Calu3 (cell line): ENCODE results near the gene TBC1D24. TPM values are rescaled to one million over a fixed set of nuclear protein-coding genes. Genes with fewer than 3 reads are reported as not detected.
"Not testable (repeated sequence)": the region's sequence is repeated elsewhere in the genome, so short reads cannot be mapped to it uniquely, and the experiment has no call there.

Experiments
- BruUV-seq: library from RNA; stranded (reverse); fragments of 400-500 nt; replicated peaks from 2 replicates; lab custom pipeline; 2021; lab: Mats Ljungman, UMichigan
- CTCF ChIA-PET: fragments of 300-600 bp; sonication (Branson Sonifier 250); formaldehyde crosslinking; loops from one replicate; lab custom pipeline; 2022; ENCODE audit warnings: antibody characterized with exemption; lab: Charles Lee
- DNase-seq: peaks from one replicate; pipeline ENCODE4 v3.0.0; 2022
- H3K27ac Mint-ChIP-seq: one replicate; pipeline ENCODE4 v1.8.0; 2022; ENCODE audit warnings: mixed read lengths; ENCODE audit not compliant: unreplicated experiment
- H3K27me3 Mint-ChIP-seq: one replicate; pipeline ENCODE4 v1.8.0; 2022; ENCODE audit warnings: mixed read lengths; ENCODE audit not compliant: unreplicated experiment
- H3K36me3 Mint-ChIP-seq: one replicate; pipeline ENCODE4 v1.8.0; 2022; ENCODE audit warnings: mild to moderate bottlenecking, moderate library complexity, mixed read lengths; ENCODE audit not compliant: insufficient read depth, unreplicated experiment
- H3K4me1 Mint-ChIP-seq: one replicate; pipeline ENCODE4 v1.8.0; 2022; ENCODE audit warnings: mild to moderate bottlenecking, low read depth, mixed read lengths; ENCODE audit not compliant: unreplicated experiment
- H3K4me3 Mint-ChIP-seq: one replicate; pipeline ENCODE4 v1.8.0; 2022; ENCODE audit warnings: mild to moderate bottlenecking, low read depth, moderate library complexity, mixed read lengths; ENCODE audit not compliant: unreplicated experiment
- H3K9me3 Mint-ChIP-seq: one replicate; pipeline ENCODE4 v1.8.0; 2022; ENCODE audit warnings: low read depth, mixed read lengths; ENCODE audit not compliant: unreplicated experiment
- intact Hi-C: fragments of 100-400 bp; cut with micrococcal nuclease; formaldehyde crosslinking; loops from one replicate; pipeline ENCODE4 v1.10.0; 2022; ENCODE audit not compliant: unreplicated experiment
- total RNA-seq: library from RNA; stranded (reverse); gene quantifications from 2 replicates; pipeline ENCODE4 v1.2.3, GENCODE V29; 2022
- TF ChIP-seq, protein P1 (sequence below): fragments of 200-600 bp; IDR thresholded peaks from one replicate; pipeline ENCODE4 v1.8.0; 2022; ENCODE audit warnings: antibody characterized with exemption; ENCODE audit not compliant: unreplicated experiment

Gene TBC1D24
- total RNA-seq, 1 experiment from 2014 or later = 33.3 TPM

GRCh38 chr16:2437032-2437790, 37.7 kb upstream of the TBC1D24 start:
- intact Hi-C loops = loop anchor here (10.0 kb wide), 1 partner anchor 68 kb away; no protein-coding TSS in a partner anchor
- DNase-seq = no peak
- H3K9me3 Mint-ChIP-seq = no peaks in the 10 kb centered on the region
- no peaks in the 10 kb centered on the region for H3K27me3 Mint-ChIP-seq
- H3K4me1 Mint-ChIP-seq = no peaks in the 10 kb centered on the region
- H3K27ac Mint-ChIP-seq = no peak overlapping the region
- TF ChIP-seq, protein P1, sequence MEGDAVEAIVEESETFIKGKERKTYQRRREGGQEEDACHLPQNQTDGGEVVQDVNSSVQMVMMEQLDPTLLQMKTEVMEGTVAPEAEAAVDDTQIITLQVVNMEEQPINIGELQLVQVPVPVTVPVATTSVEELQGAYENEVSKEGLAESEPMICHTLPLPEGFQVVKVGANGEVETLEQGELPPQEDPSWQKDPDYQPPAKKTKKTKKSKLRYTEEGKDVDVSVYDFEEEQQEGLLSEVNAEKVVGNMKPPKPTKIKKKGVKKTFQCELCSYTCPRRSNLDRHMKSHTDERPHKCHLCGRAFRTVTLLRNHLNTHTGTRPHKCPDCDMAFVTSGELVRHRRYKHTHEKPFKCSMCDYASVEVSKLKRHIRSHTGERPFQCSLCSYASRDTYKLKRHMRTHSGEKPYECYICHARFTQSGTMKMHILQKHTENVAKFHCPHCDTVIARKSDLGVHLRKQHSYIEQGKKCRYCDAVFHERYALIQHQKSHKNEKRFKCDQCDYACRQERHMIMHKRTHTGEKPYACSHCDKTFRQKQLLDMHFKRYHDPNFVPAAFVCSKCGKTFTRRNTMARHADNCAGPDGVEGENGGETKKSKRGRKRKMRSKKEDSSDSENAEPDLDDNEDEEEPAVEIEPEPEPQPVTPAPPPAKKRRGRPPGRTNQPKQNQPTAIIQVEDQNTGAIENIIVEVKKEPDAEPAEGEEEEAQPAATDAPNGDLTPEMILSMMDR = no peak
- H3K36me3 Mint-ChIP-seq = peaks cover 65% of the 10 kb centered on the region
- no TSS peak for BruUV-seq
- CTCF ChIA-PET = no interaction called here
- no peak overlapping the region for H3K4me3 Mint-ChIP-seq

GRCh38 chr16:2438121-2438520, 36.8 kb upstream of the TBC1D24 start:
- Mint-ChIP-seq H3K4me3 (no peak overlapping the region), H3K27me3 (no peaks in the 10 kb centered on the region), H3K9me3 (no peaks in the 10 kb centered on the region), H3K4me1 (no peaks in the 10 kb centered on the region), H3K36me3 (peaks cover 64% of the 10 kb centered on the region), H3K27ac (no peak overlapping the region)
- intact Hi-C loops = loop anchor here (10.0 kb wide), 1 partner anchor 67 kb away; no protein-coding TSS in a partner anchor
- BruUV-seq = no TSS peak
- TF ChIP-seq, protein P1 = no peak
- no peak for DNase-seq
- CTCF ChIA-PET = no interaction called here

DNA sequence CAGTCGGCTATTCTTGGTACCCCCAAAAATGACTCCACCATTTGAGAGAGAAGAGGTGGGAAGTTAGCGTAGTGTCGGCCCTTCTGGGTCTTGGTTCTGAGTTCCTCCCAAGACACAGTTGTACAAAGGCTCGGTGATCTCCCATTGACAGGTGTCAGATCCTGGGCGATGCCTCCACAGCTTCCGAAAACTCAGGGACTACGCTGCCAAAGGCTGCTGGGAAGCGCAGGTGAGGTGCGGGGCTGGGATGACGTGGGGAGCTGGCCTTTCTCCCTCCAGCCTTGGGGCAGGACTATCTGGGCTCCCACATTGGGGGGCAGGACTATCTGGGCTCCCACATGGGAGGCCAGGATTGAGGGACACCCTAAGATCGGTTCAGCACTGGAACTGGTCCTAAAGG, 35.3 kb upstream of the TBC1D24 start:
- no peaks in the 10 kb centered on the region for H3K4me1 Mint-ChIP-seq
- H3K36me3 Mint-ChIP-seq = peaks cover 67% of the 10 kb centered on the region
- no peak for DNase-seq
- intact Hi-C loops = loop anchor here (10.0 kb wide), 1 partner anchor 65 kb away; no protein-coding TSS in a partner anchor
- TF ChIP-seq, protein P1 = no peak
- H3K27ac Mint-ChIP-seq = no peak overlapping the region
- CTCF ChIA-PET = no interaction called here
- H3K27me3 Mint-ChIP-seq = no peaks in the 10 kb centered on the region
- BruUV-seq = no TSS peak
- no peaks in the 10 kb centered on the region for H3K9me3 Mint-ChIP-seq
- no peak overlapping the region for H3K4me3 Mint-ChIP-seq

GRCh38 chr16:2441143-2441804, 33.7 kb upstream of the TBC1D24 start:
- H3K27me3 Mint-ChIP-seq, H3K4me3 Mint-ChIP-seq, DNase-seq, H3K9me3 Mint-ChIP-seq, BruUV-seq, intact Hi-C loops, H3K27ac Mint-ChIP-seq, H3K4me1 Mint-ChIP-seq: not testable (repeated sequence)
- H3K36me3 Mint-ChIP-seq = peaks cover 70% of the 10 kb centered on the region
- CTCF ChIA-PET = interaction anchor here (0.6 kb wide), 1 partner anchor 320 kb away, joined by 3 read pairs; no protein-coding TSS in a partner anchor
